HPDE6-E6E7 (cell line): Measurements from ENCODE around the gene ZNF74.

Experiments
- DNase-seq: peaks from one replicate; pipeline ENCODE4 v3.0.0; 2011; ENCODE audit warnings: missing footprints; ENCODE audit errors: extremely low spot score

The ZNF74 gene

GRCh38 chr22:20432244-20432686, 38.3 kb downstream of the ZNF74 start:
- DNase-seq = no peak

DNA sequence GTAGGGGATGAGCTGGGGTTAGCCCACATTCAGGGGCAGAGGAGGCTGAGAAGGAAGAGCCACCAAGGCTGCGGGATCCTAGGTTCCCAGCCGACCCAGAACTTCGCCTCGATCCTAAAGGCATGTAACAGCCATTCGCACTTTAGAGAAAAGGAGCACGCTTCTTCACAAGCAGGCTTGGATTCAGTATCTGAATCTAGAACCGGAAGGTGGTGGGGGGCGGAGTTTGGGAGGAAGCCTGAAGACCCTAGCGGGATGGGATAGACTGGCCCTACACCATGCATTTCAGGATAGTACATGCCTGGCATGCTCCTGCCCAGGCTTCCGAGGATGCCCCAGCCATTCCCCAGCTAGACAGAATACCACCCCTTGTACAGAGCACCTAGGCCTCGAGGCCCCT, 39.2 kb downstream of the ZNF74 start:
- DNase-seq = no peak

DNA sequence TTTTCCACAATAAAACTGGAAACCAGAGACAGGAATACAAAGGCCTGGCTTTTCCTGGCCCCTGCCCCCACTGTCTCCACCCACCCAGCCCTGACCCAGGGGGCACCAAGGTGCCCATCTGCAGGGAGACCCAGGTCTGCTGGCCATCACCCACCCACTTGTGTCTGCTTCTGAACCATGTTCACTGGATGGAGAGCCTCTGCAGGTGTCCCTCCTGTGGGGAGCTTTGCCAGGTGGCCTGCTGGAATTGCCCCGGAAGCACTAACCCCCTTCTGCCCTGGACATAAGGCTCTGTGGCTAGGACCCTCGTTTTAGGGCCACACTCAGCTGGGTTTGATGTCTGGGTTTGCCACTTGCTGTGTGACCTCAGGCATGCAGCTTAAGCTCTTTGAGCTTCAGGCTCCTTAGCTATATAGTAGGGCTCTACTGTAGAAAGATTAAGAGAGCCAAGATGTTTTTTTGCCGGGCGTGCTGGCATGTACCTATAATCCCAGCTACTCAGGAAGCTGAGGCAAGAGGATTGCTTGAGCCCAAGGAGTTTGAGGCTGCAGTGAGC, 39.8 kb downstream of the ZNF74 start:
- no peak for DNase-seq

- no peak for DNase-seq
Observed at GRCh38 chr22:20434264-20434751, 40.4 kb downstream of the ZNF74 start.

GRCh38 chr22:20434773-20435172, 40.8 kb downstream of the ZNF74 start:
- DNase-seq = no peak

DNA sequence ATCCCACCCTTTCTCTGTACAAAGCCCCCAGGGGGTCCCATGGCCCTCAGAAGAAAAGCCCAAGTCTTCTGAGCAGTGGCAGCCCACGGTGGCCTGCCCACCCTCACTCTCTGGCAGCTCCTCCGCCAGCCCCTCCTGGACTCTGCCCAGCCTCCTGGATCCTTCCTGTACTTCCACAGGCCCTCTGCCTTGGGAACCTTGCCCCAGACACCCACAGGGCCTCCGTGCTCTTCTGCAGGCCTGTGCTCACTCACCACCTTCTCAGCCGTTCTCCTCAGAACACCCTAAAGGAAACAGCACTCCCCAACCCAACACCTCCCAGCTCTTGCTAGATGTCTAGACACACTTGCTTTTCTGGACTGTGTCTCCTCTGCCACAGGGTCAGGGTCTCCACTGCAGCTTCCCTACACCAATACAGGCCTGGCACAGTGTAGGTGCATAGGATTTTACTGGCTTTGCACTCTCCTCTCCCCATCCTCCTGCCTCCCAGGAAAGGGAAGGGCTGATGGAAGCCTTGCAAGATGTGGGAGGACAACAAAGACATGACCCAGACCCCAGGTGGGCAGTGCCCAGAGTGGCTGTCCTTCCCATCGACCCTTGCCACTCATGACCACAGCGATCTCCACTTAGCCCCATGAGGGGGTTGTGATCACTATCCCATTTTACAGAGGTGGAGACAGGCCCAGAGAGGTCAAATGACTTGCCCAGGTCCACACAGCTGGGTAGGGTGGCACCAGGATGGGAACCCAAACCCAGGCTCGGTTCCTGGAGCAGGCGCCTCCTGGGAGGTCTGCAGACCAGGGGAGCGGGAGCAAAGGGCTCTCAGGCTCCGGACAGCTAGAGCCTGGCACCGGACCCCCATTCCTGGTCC, 41.7 kb downstream of the ZNF74 start:
- no peak for DNase-seq

DNA sequence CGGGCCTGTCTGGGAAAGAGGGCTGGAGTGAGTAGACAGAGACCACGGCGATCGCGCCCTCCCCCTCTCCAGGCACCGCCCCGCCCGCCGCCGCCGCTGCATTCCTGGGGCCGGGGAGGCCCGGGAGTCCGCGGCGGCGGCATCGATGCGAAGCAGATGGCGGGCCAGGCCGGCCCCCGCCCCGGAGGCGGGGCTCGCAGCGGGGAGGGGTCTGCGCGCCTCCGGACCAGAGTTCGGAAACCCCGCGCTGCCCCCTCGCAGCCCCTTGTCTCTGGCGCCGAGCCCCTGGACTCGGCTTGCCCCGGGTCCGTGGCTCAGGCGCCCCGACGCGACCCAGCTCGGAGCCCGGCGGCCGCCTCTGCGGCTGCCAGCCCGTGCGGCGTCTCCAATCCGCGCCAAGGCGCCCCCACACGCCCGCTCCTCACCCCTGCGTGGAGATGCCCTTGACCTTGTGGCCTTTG, 42.4 kb downstream of the ZNF74 start:
- no peak for DNase-seq

DNA sequence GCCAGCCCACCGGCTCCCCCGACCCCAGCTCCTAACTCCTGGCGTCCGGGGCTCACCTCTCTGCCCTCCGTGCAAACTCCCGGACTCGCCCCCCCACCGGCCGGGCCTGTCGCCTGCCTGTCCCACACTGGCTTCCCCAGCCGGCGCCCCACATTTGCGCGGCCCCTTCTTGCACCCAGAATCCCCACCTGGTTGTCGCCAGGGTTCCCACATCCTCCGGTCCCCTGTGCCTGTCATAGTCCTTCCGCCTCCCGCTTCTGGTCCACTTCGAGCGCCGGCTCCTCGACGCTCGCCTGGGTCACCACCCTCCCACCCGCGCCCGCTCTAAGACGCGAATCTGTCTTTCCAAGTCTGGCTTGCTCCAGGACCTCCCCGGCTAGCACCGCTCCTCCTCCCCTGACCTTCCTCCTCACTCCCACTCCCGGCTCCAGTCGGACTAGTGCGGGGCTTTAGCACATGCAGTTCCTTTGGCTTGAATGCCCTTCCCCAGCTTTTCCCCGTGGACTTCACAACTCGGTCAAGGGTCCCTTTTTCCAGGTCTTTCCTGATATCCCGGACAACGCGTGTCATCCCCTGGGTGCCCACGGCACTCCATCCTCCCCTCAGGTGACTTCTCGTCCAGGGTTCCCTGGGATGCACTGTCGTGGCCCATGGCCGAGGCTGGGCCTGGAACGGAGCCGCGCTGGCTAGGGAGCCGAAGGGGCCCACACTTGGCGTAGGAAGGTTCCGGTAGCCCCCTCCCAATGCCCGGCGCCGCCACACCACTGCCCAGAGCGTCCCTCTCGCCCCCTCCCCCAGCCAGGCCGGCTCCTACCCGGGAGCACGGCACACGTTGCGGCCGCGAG, 43.0 kb downstream of the ZNF74 start:
- DNase-seq = no peak

DNA sequence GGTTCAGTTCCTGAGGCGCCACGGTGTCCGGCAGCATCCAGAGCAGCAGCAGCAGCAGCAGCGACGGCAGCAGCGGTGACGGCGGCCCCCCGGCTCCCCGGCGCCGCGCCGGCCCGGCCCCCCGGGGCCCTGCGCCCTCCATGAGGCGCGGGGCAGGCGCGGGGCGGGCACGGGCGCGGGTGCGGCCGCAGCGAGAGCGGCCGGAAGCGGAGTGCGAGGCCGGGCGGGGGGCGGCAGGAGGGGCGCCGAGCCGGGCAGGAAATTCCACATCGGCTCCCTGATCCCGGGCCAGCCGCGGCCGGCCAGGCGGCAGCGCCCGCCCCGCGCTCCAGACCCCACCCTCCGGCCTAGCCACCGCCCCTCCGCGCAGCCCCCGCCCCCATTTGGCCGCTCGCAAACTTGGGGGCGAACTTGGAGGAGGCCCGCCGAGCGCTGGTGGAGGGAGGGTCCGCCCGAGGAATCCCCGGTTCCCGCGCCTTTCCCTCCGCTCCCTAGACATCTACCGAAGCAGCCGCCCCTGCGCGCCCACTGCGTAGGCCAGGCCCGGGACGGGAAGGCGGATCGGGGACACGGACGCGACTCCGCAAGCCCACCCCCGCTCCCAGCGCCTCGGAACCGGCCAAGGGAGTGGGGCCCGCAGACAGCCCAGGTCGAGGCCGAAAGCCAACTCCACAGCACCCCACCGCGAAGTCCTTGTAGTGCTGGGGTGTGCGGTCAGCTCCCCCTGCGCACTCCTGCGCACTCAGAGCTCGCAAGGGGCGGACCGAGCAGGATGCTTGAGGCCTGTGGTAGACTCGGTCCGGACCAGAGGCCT, 43.9 kb downstream of the ZNF74 start, which contains the start of gene SCARF2:
SCARF2 (minus strand) TSS at position 213 of the 814 bp plus-strand sequence; CDS start at position 142, 71 bp downstream.
- no peak for DNase-seq

- no peak for DNase-seq
Observed at GRCh38 chr22:20438427-20438677, 44.4 kb downstream of the ZNF74 start.

DNA sequence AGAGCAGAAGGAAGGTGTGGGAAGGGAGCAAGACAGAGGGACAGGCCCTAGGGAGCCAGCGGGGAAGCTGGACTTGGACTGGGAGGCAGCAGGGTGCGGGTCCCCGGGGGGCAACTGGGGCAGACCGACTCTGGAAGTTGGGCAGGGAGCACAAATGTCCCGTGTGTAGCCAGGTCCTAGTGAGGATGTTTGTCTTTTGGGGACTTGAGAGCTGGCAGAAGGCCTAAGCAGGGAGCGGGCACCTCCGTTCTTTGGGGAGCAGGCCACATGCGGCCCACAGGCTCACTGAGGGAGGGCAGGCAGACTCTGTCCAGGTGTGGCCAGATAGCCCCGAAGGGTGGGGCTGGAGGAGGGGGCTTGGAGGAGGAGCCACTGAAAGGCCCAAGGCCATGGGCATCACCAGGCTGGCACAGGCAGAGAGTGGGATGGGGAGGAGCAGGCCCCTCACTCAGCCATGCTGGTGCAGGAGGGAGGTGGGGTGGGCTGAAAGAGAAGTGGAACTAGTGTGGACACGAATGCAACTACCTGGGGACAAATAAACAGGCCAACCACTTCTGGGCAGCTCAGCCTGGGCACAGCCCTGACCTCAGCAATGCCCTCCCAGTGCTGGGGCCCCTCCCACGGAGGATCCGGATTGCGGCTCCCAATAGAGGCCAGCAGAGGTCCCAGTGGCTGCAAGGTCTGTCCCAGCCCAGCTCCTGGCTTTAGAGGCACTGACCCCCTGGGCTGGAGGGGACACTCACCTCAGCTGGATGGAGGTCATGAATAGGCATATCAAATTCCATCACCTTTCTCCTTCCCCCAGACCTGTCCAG, 44.9 kb downstream of the ZNF74 start:
- no peak for DNase-seq

DNA sequence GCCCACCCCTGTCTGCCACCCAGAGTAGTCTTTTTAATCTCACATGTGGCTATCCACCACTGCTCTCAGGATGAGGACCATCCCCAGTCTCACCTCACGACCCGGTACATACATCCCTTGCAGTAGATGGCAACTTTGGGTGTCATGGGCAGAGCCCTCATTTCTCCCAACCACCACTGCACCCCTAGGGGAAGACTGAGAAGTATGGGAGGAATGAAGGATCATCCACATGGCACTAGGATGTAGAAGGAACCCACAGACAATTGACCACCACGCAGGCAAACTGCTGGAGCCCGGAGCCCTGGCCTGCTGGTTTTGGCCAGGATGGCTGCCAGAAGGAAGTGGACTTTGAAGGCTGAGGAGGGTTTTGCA, 45.6 kb downstream of the ZNF74 start:
- DNase-seq = no peak

GRCh38 chr22:20439928-20440575, 46.1 kb downstream of the ZNF74 start:
- no peak for DNase-seq

DNA sequence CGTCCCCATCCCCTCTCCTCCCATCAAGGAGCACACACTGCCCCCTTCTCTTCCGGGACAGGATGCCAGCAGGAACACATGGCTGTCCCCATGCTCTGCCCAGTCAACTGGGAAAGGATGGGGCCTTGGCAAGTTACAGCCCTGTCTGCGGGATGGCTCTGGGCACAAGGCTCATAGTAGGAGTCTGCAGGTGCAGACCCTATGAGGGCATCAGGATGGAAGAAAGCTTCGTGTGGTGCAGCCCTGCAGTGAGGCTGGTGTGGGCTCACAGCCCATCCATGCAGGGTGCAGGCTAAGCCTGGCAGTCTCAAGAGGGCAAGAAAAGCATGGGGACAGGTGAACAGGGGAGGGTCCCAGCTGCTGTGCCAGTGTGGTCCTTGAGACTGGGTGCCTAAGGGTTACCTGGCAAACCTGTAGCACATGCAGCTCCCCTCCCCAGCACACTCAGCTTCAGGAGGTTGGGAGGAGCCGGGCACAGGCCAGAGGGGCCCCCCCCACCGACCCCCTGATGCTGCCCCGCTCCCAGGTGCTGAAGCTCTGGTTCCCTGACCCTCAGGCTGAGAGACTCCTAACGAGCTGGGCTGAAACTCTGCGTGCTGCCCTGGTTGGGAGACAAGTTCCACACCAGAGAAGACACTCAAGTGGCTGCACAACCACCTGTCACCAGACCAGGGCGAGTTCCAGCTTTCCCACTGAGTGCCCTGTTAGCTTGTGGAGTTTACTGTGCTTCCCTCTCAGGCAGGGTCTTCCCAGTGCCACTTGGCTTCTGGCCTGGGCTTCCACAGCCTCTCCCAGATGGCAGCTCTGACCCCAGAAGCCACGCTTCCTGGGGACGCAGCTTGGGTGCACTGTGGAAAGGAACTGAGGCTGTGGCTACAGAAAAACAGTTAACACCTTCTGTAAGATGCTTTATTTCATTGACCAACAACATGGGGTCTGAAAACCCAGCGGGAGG, 47.0 kb downstream of the ZNF74 start:
- no peak for DNase-seq

DNA sequence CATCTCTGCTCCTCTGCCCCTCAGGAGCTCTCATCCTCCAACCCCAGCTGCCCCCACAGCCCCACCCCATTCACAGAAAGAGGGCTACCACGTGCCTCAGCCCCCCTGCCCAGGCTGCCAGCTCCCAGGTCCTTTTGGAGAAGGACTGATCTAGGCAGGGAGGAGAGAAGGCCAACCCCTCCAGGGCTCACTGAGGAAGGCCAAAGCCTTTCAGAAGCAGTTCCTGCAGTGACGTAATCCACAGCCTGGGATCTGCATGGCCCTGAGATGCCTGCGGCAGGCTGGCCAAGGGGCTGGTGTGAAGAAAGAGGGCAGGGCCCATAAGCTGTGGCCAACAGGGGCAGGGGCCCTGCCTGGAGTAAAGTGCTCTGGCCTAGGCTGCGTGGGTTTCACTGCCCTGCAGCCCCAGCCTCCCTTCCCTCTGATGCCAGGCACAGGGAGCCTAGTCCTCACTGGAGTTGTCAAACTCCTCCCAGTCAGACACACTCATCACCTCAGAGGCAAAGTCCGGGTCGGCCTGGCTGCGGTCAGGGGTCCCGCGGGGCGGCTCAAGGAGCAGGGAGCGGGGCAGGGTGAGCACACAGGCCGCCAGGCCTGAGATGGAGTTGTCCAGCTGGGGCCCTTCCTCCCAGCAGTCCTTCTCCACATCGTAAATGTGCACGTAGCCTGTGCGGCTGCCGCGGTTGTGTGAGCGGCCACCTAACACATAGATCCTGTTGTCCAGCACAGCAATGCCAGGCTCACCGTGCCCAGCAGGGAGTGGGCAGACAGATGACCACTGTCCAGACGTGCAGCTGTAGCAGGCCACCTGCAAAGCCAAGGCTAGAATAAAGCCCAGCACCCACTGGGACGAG, 47.9 kb downstream of the ZNF74 start:
- DNase-seq = no peak

GRCh38 chr22:20442485-20443284, 48.7 kb downstream of the ZNF74 start:
- DNase-seq = no peak

GRCh38 chr22:20444325-20444724, 50.4 kb downstream of the ZNF74 start:
- DNase-seq = no peak
